ENCODE measurements around the gene PLP1. TPM values are rescaled to one million over a fixed set of nuclear protein-coding genes. Genes with fewer than 3 reads are reported as not detected.
A peak's percentile ranks its signal among the peaks of the same experiment; 100 is the strongest.

Gene PLP1
- total RNA-seq, 2 donors from 2014 or later = 2.9 to 77.5 TPM

GRCh38 chrX:103831803-103832544 is 55.3 kb downstream of the PLP1 start, which contains the start of gene RAB9B:
RAB9B (minus strand) TSS chrX:103832257; CDS start chrX:103825784, 6,473 bp downstream.
- peak; percentile 47 for DNase-seq (ENCODE audit: low spot score)
- H3K27ac ChIP-seq = peak within 1 kb of the TSS; percentile 69 to 72
- H3K4me3 ChIP-seq = peak within 1 kb of the TSS; percentile 48 to 50
- no peaks in the 10 kb centered on the region for H3K4me1 ChIP-seq (replicated peaks)
- no peaks in the 10 kb centered on the region for H3K36me3 ChIP-seq
- no peaks in the 10 kb centered on the region for H3K9me3 ChIP-seq
- intact Hi-C loops (cut with DNase I) = no loop called here
- H3K27me3 ChIP-seq (replicated peaks; ENCODE audit: insufficient read depth) = no peaks in the 10 kb centered on the region
- TF ChIP-seq POLR2AphosphoS5 (IDR thresholded peaks at IDR 0.05) (no peak), CTCF (IDR thresholded peaks at IDR 0.05) (no peak), POLR2A (IDR thresholded peaks at IDR 0.05) (no peak)
- 0% methylated on average over 32 of the region's 54 CpGs for WGBS

GRCh38 chrX:103839404-103839803 is 62.8 kb downstream of the PLP1 start:
- Histone ChIP-seq H3K27ac (no peak overlapping the region), H3K4me3 (no peak overlapping the region), H3K36me3 (no peaks in the 10 kb centered on the region), H3K27me3 (replicated peaks; ENCODE audit: insufficient read depth) (no peaks in the 10 kb centered on the region), H3K9me3 (no peaks in the 10 kb centered on the region), H3K4me1 (replicated peaks) (no peaks in the 10 kb centered on the region)
- intact Hi-C loops (cut with DNase I) = no loop called here
- no peak for DNase-seq (ENCODE audit: low spot score)
- WGBS = 100% methylated on average over 1 of the region's 1 CpG
- no peak for TF ChIP-seq POLR2AphosphoS5 (IDR thresholded peaks at IDR 0.05)
- TF ChIP-seq CTCF (IDR thresholded peaks at IDR 0.05) = no peak
- no peak for TF ChIP-seq POLR2A (IDR thresholded peaks at IDR 0.05)

Other genes starting within 250 kb of the PLP1 start
- gene TCEAL4, start 191.3 kb upstream of the PLP1 start, total RNA-seq = 100 to 1,000 TPM; 127 to 182 TPM
- gene TCEAL3, start 168.9 kb upstream of the PLP1 start, total RNA-seq = 10 to 100 TPM; 75.5 to 92.0 TPM
- gene TCEAL1, start 147.9 kb upstream of the PLP1 start, total RNA-seq = 10 to 100 TPM; 78.1 to 94.0 TPM
- gene MORF4L2, start 90.1 kb upstream of the PLP1 start, total RNA-seq = 100 to 1,000 TPM; 287 to 313 TPM
- gene TMEM31, start 65.9 kb upstream of the PLP1 start, total RNA-seq = 1 to 10 TPM in 1 of 2 donors, not detected in 1; 7.6 TPM
- 1 to 10 TPM; 2.8 to 4.5 TPM for gene RAB9B, start 55.4 kb downstream of the PLP1 start, total RNA-seq
- gene TMSB15B, start 185.8 kb downstream of the PLP1 start, total RNA-seq = 10 to 100 TPM in 1 of 2 donors, 1 to 10 TPM in 1; 8.2 to 10.4 TPM
- gene H2BW1, start 236.9 kb downstream of the PLP1 start, total RNA-seq = not detected

Measured in prostate gland (tissue), 2 donors.